Cortex of kidney (tissue), 1 donor: ENCODE results near the gene RGS18.
"Not testable (repeated sequence)": the region's sequence is repeated elsewhere in the genome, so short reads cannot be mapped to it uniquely, and the experiment has no call there.

Source experiments
- DNase-seq: peaks from one replicate; lab custom pipeline; 2025; lab: John Stamatoyannopoulos, UW

The RGS18 gene, protein sequence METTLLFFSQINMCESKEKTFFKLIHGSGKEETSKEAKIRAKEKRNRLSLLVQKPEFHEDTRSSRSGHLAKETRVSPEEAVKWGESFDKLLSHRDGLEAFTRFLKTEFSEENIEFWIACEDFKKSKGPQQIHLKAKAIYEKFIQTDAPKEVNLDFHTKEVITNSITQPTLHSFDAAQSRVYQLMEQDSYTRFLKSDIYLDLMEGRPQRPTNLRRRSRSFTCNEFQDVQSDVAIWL

DNA sequence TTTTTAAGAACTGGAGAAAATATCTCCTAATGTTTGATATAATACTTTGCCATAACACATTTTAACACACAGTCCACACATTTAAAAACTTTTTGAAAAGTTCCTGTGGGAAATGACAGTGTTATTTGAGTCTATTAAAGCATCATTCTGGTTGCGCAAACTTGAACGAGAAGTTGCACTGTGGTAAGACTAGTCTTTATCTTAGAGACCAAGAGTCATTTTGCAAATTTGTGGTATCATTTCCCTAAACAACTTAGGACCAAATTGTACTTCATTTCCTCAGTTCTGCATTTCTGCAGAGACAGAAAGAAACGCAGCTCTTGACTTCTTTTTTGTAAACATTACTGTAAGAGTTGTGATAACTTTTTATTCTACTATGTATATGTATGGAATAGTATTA, at the start of gene RGS18:
TSS of gene RGS18 (plus strand) at position 282 of the 400 bp plus-strand sequence. CDS start 176 bp downstream, outside the sequence.
- DNase-seq = no peak

DNA sequence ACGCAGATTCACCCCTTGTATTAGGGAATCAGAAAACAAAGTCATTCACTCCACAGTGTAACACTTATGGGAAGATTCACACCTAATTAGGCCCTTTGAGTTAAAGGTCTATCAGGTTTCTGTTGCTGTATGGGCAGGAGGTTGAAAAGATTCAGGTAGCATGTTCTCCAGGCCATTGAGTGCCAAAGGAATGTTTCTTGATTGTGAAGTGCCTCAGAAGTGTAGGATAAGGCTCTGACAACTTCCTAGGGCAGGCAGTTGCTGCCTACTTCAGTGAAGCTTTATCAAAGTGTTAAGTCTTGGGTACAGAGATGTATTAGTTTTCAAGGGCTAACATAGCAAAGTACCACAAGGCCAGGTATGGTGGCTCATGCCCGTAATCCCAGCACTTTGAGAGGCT, 48.7 kb upstream of the RGS18 start:
- no peak for DNase-seq

DNA sequence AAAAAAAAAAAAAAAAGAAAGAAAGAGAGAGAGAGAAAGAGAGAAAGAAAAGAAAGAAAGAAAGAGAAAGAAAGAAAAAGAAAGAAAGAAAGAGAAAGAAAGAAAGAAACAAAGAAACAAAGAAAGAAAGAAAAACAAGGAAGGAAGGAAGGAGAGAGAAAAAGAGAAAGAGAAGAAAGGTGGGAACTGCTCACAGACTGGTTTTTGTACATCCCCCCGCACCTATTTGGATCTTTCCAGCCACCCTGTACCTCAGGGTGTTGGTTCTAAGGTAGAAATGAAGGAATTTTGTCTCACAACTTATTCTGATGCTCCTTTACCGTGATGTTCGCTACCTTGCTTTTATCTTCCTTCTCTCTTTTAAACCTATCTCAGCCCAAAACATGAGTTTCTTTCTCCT, 43.3 kb upstream of the RGS18 start:
- no peak for DNase-seq

DNA sequence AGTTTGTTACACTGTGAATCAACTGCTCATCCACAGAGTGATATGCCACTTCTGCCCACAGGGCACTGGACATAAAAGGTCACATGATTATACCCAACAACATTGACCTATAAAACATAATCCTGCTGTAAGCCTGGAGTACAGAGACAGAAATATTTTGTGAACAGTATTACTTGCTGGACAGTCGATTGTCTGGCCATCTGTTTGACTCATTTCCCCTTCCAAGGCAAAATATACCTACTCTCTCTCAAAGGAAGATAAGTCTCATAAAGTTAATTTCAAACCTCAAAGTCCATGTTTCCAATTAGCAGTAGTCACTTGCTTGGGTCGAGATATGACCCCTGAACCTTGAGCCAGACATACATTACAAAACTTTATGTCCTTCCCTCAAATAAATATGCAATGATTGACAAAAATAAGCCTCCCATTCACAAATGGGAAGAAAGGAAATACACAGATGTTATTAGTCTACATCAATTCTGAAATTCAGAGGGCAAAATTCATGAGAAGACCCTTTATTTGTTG, 39.3 kb upstream of the RGS18 start:
- no peak for DNase-seq

DNA sequence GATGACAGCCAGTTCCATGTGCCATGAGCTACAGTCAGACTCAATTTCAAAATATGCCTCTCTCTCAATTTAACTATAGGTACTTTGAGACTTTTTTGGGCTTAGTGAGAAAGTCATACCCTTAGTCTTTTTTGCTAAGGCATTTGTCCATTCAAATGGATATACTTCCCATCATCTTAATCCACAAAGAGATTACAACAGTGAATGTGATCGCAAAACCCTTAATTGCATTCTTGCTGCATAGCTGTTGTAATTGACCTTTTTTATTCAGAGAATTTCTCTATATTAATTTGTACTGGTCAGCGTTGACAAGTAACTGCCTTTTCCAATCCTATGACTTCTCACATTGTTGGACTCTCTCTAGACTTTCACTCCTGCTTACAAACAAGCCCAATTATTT, 38.6 kb upstream of the RGS18 start:
- DNase-seq = no peak

DNA sequence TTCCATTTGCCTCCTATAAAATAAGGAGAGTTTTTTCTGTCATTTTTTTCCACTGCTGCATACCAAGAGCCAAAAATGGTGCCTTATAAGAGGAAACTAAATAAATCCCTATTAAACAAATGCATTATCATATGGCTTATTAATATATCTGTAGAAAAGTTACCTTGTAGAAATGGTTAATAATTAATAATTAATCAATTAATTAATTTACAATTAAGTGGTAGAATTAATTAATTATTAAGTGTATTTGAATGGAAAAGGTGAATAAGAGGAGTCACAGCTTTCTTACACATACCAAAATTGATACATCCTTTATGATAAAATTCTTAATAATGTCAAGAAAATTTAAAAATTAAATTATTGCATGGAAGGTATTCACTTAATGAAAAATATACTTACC, 35.6 kb upstream of the RGS18 start:
- no peak for DNase-seq

DNA sequence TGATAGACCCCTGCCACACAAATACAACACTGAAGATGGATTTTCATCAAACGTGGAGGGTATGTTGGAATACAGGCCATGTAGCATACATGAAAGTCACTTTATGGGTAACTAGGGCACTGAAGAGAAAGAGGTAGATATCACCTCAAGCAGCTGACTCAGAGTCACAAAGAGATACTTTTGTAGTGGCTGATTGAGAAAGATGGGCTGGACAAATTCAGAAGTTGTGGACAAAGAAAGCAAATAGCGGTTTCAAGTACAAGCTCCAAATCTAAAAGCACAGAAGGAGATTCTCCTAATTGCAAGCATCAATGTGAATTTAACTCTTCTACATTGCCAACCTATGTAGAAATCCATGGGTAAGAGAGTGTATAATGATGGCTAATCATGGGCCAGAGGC, 35.0 kb upstream of the RGS18 start:
- no peak for DNase-seq

DNA sequence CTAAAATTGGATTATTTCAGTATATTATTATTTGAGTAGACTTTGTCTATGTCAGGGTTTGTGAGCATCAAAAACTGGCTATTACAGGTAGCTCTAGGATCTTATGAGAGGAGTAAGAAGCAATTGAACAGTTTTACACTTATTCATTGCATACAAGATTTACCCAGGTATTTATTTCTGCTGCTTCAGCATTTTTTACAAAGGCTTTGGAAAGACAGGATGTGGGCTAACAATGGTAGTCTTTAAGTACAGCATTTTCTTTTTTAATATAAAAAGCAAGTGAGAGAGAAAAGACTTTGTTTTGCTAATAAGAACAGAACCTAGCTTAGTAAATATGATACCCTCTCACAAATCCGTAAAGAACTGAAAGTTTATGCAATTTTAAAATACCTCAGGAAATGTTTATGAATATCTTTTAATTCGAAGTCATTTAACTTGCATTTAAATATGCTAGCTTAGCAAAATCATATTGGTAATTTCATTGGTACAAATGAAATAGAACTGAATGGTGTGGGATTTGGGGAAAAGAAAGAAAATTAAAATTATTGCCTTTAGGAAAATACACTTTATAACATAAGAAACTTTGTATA, 32.1 kb upstream of the RGS18 start:
- no peak for DNase-seq

DNA sequence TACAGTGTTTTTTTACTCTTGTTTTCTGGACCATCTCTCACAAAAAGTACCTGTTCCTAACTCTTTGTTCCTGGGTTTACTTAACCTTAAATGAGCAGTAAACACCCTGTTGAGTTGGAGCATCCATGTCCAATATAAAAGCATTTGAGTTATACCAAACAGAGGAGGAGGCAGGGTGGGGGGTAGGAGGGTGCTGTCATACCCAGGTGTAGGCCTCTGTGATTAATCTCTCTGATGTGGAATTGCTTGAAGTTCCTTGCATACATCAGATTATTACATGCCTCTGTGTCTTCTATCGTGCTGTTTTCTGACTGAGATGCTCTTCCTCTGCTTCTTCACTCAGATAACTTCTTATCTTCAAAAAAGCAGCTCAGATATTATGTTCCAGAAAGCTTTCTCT, 28.1 kb upstream of the RGS18 start:
- no peak for DNase-seq

DNA sequence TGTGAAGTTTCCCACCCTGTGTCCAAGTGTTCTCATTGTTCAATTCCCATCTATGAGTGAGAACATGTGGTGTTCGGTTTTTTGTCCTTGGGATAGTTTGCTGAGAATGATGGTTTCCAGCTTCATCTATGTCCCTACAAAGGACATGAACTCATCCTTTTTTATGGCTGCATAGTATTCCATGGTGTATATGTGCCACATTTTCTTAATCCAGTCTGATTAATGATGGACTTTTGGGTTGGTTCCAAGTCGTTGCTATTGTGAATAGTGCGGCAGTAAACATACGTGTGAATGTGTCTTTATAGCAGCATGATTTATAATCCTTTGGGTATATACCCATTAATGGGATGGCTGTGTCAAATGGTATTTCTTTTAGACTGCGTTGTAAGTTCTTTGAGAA, 27.4 kb upstream of the RGS18 start:
- not testable (repeated sequence) for DNase-seq

DNA sequence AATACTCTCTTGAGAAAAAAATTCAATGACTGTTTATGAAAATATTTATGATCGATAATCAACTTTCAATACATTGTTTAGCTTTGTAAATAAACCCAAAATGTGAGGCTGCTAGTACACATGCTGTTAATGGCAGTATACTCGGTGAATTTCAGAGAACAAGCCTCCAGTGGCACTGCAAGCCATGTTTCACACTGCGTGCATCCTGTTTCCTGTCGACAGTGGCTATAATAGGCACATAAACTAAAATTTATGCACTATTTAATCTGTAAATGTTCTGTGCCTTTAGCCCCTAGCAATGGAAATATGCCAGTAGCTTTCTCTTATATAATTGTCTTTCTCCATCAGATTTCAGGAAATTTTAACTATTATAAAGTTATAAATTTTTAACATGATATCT, 26.3 kb upstream of the RGS18 start:
- no peak for DNase-seq

DNA sequence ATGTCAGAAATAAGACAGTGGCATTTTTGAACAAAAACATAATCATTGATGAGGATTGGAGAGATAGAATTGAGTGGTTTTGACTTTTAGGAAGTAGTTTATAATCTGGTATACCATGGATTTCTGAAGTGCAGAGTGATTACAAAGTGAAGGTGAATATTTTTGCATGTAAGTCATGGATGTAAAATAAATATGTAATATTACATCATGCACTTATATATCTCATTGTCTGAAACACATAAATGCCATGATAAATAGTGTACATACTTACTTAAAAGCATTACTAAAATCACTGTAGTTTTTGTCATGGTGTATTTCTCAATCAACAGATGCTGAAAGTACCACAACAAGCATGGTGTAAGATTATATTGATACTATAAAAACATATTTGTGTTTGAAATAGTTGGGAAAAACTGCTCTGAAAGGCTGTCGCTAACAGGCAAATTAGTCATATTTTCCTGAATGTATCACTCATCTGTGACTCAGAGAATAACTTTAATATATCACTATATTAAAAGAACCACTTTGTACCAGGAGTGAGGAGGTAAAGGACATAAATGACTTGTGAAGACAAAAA, 24.8 kb upstream of the RGS18 start:
- no peak for DNase-seq

DNA sequence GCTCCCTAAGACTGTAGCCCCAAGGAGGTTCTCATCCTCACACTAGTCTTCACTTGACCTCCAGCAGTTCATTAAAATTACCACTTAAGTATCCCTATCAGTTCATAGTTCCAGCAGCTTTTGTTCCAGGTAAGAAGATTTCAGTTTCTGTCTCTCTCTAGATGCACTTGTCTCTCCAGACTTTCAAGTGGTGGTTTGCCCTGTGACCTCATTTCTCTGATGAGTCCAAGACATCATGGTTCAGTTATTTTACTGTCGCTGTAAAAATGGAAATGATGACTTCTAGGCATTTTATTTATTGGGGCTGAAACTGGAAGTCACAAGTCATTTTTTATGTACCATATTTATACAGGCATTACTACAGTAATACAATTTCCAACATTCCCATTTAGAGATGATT, 17.9 kb upstream of the RGS18 start:
- DNase-seq = no peak

DNA sequence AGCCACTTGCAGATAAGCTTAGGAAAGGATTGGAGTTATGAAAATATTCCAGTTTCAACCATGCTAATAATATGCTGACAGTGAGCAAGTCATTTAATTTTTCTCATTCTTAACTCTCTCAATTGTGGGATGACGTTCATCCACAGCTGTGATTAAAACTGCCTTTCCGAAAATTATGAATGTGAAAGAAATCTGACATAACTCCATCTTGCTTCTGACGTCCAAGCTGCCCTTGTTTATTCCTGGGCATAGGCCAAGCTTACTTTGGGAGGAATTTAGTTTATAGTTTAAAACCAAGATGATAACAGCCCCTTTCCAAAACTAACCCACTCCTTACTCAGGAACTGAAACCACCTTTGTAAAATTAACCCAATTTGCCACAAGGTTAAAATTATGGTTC, 11.0 kb upstream of the RGS18 start:
- DNase-seq = no peak

DNA sequence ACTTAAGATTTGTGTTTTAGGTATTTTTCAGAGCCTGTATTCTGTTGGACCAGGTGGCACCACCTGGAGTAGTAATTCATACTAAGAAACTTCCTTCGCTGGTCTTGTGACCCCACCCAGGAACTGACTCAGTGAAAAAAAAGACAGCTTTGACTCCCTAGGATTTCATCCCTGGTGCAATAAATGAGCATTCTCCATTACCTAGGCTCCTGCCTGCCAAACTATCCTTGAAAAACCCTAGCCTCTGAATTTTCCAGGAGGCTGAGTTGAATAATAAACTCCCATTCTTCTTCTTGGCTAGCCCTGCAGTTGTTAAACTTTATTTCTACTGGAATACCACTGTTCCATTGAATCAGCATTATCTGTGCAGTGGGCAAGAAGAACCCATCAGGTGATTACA, 10.6 kb upstream of the RGS18 start:
- DNase-seq = no peak

DNA sequence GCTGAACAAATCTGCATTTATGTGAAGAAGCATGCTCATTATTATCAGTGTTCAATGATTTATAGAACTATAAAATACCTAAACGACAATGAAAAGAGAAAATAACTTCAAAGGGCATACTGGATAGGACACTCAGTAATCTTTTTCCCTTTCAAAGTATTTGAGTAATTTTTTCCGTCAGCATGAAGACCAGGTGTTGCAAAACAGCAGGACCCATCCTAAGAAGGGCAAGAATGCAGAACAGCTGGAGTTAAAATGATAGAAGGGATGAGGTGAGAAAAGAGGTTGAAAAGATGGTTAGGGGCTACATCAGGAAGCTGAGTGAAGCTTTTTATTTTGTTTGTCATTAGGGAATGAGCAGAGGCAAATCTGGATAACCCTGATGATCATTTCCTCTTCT, 7.1 kb upstream of the RGS18 start:
- DNase-seq = no peak

DNA sequence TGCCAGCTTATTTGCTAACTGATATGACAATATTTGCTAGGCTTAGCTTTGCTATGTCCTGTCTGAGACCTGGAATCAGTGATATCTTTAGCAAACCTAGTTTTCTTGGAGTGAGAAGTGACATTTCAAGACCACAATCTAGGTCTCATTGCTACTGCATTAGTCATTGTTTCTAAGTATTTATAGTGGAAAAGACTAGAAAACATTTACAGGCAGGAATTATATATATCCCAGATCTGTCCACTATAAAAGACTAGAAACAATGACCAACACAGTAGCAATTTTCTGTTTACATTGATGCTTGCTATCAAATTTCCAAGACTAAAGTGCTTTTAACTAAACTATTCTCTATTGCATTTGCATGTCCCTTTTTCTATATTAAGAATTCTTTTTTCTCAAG, 5.0 kb upstream of the RGS18 start:
- DNase-seq = no peak

DNA sequence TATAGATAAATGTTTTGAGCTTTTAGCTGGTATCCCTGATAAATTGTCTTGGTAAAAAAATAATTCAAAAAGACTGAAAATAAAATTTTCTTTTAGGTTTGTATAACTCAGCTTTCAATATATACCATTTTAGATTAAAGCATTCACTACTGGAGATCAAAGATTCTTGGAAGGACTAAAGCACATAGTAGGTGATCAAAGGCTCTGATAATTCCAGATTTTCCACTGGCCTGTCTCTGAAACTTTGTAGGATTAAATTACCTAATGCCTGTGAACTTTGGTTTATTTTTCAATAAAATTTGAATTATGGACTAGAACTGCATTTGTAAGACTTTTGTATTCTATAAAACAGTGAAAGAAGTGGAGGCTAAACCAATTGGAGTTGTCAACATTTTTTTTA, 1.2 kb upstream of the RGS18 start:
- no peak for DNase-seq

DNA sequence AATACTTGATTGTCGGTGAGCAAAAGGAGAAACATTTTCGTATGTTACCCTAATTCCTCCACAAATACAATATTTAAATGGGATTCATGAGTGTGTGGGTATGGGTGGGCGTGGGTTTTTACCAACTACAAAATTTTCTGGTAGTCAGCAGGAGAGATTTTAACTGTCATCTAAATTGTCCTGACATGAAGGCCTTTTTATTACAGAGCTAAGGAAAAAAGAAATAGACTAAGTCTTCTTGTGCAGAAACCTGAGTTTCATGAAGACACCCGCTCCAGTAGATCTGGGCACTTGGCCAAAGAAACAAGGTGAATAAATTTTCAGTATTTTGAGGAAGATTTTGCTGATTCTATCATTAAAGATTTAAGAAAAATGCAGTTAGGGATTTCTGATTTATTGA, 752 bp downstream of the RGS18 start:
- DNase-seq = no peak

DNA sequence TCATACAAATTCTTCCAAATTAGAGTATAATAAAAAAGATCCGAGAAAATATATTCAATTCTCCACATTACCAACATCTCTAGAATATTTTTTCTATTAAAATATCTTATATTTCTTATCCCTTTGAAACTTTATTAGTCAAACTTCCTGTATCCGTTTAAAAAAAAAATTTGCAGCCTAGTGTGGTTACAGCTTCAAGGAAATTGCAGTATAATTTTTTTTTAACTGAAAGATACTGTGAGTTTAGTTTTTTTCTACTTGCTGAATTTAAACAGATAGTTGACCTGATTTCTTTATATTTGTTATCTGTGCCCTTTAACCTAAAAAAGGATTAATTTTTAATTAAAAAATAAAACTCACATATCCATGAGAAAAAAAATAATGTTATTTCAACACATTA, 1.5 kb downstream of the RGS18 start:
- no peak for DNase-seq

DNA sequence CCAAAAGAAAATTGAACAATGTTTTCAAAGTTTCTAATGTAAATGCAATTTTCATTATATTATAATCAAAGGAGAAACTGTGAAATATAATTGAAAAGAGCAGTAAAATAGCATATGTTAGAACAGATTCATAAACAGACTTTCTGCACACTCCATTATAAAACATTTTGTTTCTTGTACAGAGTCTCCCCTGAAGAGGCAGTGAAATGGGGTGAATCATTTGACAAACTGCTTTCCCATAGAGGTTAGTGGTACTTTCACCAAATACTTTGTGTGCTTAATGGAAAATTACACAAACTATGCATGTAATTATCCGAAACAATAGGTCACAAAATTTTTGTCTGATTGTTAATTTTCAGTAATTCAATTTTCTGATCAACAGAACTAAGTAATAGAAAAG, 1.9 kb downstream of the RGS18 start:
- DNase-seq = no peak

DNA sequence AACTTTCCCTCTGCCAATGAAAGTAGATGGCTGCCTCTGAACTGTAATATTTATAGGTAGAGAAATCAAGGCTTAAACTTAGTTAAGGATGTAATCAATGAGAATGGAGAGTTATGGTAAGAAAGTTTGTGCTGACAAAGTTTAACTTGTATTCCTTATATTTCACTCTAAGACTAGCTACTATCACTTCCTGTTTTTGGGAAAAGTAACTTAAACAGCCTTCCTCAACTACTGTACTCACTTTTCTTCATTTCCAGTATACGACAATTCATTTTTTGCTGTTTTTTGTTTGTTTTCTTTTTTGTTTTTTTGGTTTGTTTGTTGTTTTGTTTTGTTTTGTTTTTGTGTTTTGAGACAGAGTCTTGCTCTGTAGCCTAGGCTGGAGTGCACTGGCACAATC, 3.7 kb downstream of the RGS18 start:
- DNase-seq = no peak

DNA sequence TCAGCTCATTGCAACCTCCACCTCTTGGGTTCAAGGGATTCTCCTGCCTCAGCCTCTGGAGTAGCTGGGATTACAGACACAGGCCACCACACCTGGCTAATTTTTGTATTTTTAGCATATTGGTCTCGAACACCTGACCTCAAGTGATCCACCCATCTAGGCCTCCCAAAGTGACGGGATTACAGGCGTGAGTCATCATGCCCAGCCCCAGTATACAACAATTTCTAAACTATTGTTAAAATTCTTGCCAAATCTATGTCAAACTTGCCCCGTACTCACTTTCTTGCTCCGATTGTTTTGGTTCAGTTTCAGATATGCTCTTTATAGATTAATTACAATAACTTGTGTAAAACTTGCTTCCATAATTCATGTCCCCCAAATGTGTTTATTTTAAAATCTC, 4.1 kb downstream of the RGS18 start:
- no peak for DNase-seq

DNA sequence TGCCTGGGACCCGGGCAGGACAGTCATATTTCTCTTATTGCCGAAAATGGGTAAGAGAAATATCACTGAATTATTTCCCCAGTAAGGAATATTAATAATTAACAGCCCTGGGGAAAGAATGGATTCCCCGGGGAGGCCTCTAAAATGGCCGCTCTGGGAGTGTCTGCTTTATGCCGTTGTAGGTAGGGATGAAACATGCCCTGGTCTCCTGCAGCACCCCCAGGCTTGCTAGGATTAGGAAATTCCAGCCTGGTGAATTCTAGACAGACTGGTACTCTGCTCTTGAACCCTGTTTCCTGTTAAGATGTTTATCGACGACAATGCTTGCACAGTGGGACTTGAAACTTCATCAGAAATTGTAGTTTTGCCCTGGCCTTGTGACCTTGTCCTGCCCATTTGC, 6.7 kb downstream of the RGS18 start:
- not testable (repeated sequence) for DNase-seq
